IMR-90 (cell line): ENCODE data around the gene DCDC2B. TPM values are rescaled to one million over a fixed set of nuclear protein-coding genes. Genes with fewer than 3 reads are reported as not detected.

ENCODE experiments used
- ATAC-seq: fragments of 200-7000 bp; cut with Tn5 transposase; 2 replicates; pipeline ENCODE4 v1.9.1; 2020; ENCODE audit warnings: low read depth, mild to moderate bottlenecking, moderate library complexity
- BruUV-seq: library from RNA; stranded (reverse); fragments of 400-500 nt; replicated peaks from 2 replicates; lab custom pipeline; 2021; lab: Mats Ljungman, UMichigan
- CTCF ChIA-PET: fragments of 300-600 bp; formaldehyde crosslinking; extraction: SDS; loops from one replicate; lab custom pipeline; 2021; ENCODE audit warnings: antibody characterized with exemption; lab: Yijun Ruan, JAX
- POLR2A ChIA-PET: fragments of 300-600 bp; sonication (Branson Sonifier 250); formaldehyde crosslinking; loops from one replicate; lab custom pipeline; 2022; ENCODE audit warnings: antibody characterized with exemption; ENCODE audit not compliant: unreplicated experiment; lab: Charles Lee
- DNase-seq: peaks from one replicate; pipeline ENCODE4 v3.0.0; 2013
- H2AFZ ChIP-seq: replicated peaks from 2 replicates; pipeline ENCODE3; 2013; ENCODE audit warnings: low read length, mild to moderate bottlenecking; ENCODE audit not compliant: poor library complexity
- H2AK5ac ChIP-seq: 2 replicates; pipeline ENCODE4 v1.6.1; 2013; ENCODE audit warnings: low read depth, low read length, inconsistent platforms
- H2AK9ac ChIP-seq: replicated peaks from 2 replicates; pipeline ENCODE3; 2013; ENCODE audit warnings: mild to moderate bottlenecking, low read depth, low read length, moderate library complexity; ENCODE audit not compliant: poor library complexity
- H2BK120ac ChIP-seq: 2 replicates; pipeline ENCODE4 v1.6.1; 2013; ENCODE audit warnings: low read depth, low read length, inconsistent platforms
- H2BK15ac ChIP-seq: 3 replicates; pipeline ENCODE4 v1.6.1; 2013; ENCODE audit warnings: low read depth, low read length, inconsistent platforms
- H2BK20ac ChIP-seq: 2 replicates; pipeline ENCODE4 v1.6.1; 2013; ENCODE audit warnings: low read depth, mild to moderate bottlenecking, inconsistent platforms, low read length, moderate library complexity
- H2BK5ac ChIP-seq: 2 replicates; pipeline ENCODE4 v1.6.1; 2013; ENCODE audit warnings: mild to moderate bottlenecking, low read depth, low read length, inconsistent platforms; ENCODE audit not compliant: poor library complexity, severe bottlenecking
- H3K14ac ChIP-seq: replicated peaks from 2 replicates; pipeline ENCODE4 v1.6.1; 2013; ENCODE audit warnings: low read depth, low read length, inconsistent platforms
- H3K18ac ChIP-seq: 2 replicates; pipeline ENCODE4 v1.6.1; 2013; ENCODE audit warnings: low read depth, low read length, control low read depth
- H3K23ac ChIP-seq: 2 replicates; pipeline ENCODE4 v1.6.1; 2013; ENCODE audit warnings: low read depth, low read length, inconsistent platforms
- H3K27ac ChIP-seq: 2 replicates; pipeline ENCODE4 v1.5.1; 2013; ENCODE audit warnings: mild to moderate bottlenecking, control low read depth, low read length; ENCODE audit not compliant: insufficient read depth
- H3K27me3 ChIP-seq: 2 replicates; pipeline ENCODE4 v1.6.1; 2013; ENCODE audit warnings: low read length; ENCODE audit not compliant: control insufficient read depth, insufficient read depth
- H3K36me3 ChIP-seq: 2 replicates; pipeline ENCODE4 v1.6.1; 2013; ENCODE audit warnings: low read length, mixed read lengths; ENCODE audit not compliant: control insufficient read depth, insufficient read depth
- H3K4ac ChIP-seq: 2 replicates; pipeline ENCODE4 v1.6.1; 2013; ENCODE audit warnings: low read depth, low read length, inconsistent platforms
- H3K4me1 ChIP-seq: 2 replicates; pipeline ENCODE4 v1.6.1; 2013; ENCODE audit warnings: low read length, mixed read lengths; ENCODE audit not compliant: control insufficient read depth, insufficient read depth
- H3K4me2 ChIP-seq: 2 replicates; pipeline ENCODE4 v1.6.1; 2013; ENCODE audit warnings: low read depth, mild to moderate bottlenecking, control low read depth, low read length, moderate library complexity
- H3K4me3 ChIP-seq: 2 replicates; pipeline ENCODE4 v1.5.1; 2013; ENCODE audit warnings: low read depth, mild to moderate bottlenecking, control low read depth, low read length, moderate library complexity; ENCODE audit not compliant: insufficient read depth
- H3K56ac ChIP-seq: 2 replicates; pipeline ENCODE4 v1.6.1; 2013; ENCODE audit warnings: low read length, inconsistent platforms; ENCODE audit not compliant: insufficient read depth; ENCODE audit errors: extremely low read depth
- H3K79me1 ChIP-seq, 2 experiments: 2 replicates each; pipeline ENCODE4 v1.6.1; 2013; ENCODE audit warnings: low read length in 2 of 2, inconsistent platforms in 1 of 2, low read depth in 1 of 2
- H3K9ac ChIP-seq: 2 replicates; pipeline ENCODE4 v1.6.1; 2013; ENCODE audit warnings: low read depth, low read length, control low read depth
- H3K9me1 ChIP-seq: 2 replicates; pipeline ENCODE4 v1.6.1; 2013; ENCODE audit warnings: low read length, inconsistent platforms; ENCODE audit not compliant: insufficient read depth
- H3K9me3 ChIP-seq: 2 replicates; pipeline ENCODE4 v1.6.1; 2013; ENCODE audit warnings: low read length; ENCODE audit not compliant: control insufficient read depth, insufficient read depth
- H4K20me1 ChIP-seq: 2 replicates; pipeline ENCODE4 v1.6.1; 2013; ENCODE audit warnings: low read length, inconsistent platforms; ENCODE audit not compliant: insufficient read depth
- H4K5ac ChIP-seq: 2 replicates; pipeline ENCODE4 v1.6.1; 2013; ENCODE audit warnings: mild to moderate bottlenecking, low read depth, low read length, control low read depth
- H4K8ac ChIP-seq, 2 experiments: 2 replicates each; pipeline ENCODE4 v1.6.1; 2013; ENCODE audit warnings: low read depth in 2 of 2, low read length in 2 of 2, control low read depth in 1 of 2, inconsistent platforms in 1 of 2
- H4K91ac ChIP-seq: 2 replicates; pipeline ENCODE4 v1.6.1; 2013; ENCODE audit warnings: low read depth, low read length, inconsistent platforms; ENCODE audit not compliant: insufficient read depth
- BHLHE40 ChIP-seq: fragments of 150-350 bp; IDR thresholded peaks from 2 replicates; pipeline ENCODE4 v1.6.1; 2016; ENCODE audit warnings: mild to moderate bottlenecking, low read depth, low read length
- CEBPB ChIP-seq: IDR thresholded peaks from 2 replicates; pipeline ENCODE4 v1.6.1; 2012; ENCODE audit warnings: low read depth, low read length, improper control_type of control experiment
- CHD1 ChIP-seq: IDR thresholded peaks from 2 replicates; pipeline ENCODE4 v1.6.1; 2012; ENCODE audit warnings: low read depth, low read length, improper control_type of control experiment
- CTCF ChIP-seq: conservative IDR thresholded peaks from 2 replicates; pipeline ENCODE4 v1.5.1; 2012; ENCODE audit warnings: mild to moderate bottlenecking, low read depth, low read length, improper control_type of control experiment
- FOS ChIP-seq: fragments of 150-350 bp; IDR thresholded peaks from 2 replicates; pipeline ENCODE4 v1.6.1; 2016; ENCODE audit warnings: low read depth, low read length
- MAFK ChIP-seq: IDR thresholded peaks from 2 replicates; pipeline ENCODE4 v1.6.1; 2012; ENCODE audit warnings: low read depth, low read length, improper control_type of control experiment
- MAZ ChIP-seq: IDR thresholded peaks from 2 replicates; pipeline ENCODE4 v1.6.1; 2012; ENCODE audit warnings: low read depth, mild to moderate bottlenecking, low read length, improper control_type of control experiment, moderate library complexity, borderline replicate concordance
- MXI1 ChIP-seq: IDR thresholded peaks from 2 replicates; pipeline ENCODE4 v1.6.1; 2012; ENCODE audit warnings: low read depth, mild to moderate bottlenecking, low read length, moderate library complexity, borderline replicate concordance
- NFE2L2 ChIP-seq: fragments of 150-350 bp; IDR thresholded peaks from 2 replicates; pipeline ENCODE4 v1.6.1; 2016; ENCODE audit warnings: low read depth, mild to moderate bottlenecking, low read length
- POLR2A ChIP-seq: IDR thresholded peaks from 2 replicates; pipeline ENCODE4 v1.6.1; 2012; ENCODE audit warnings: mild to moderate bottlenecking, low read depth, low read length
- RAD21 ChIP-seq: IDR thresholded peaks from 2 replicates; pipeline ENCODE4 v1.6.1; 2012; ENCODE audit warnings: low read length, improper control_type of control experiment
- RCOR1 ChIP-seq: IDR thresholded peaks from 2 replicates; pipeline ENCODE4 v1.6.1; 2012; ENCODE audit warnings: mild to moderate bottlenecking, low read length, improper control_type of control experiment; ENCODE audit not compliant: insufficient replicate concordance
- RFX5 ChIP-seq: IDR thresholded peaks from 2 replicates; pipeline ENCODE4 v1.8.0; 2012; ENCODE audit warnings: low read depth, mild to moderate bottlenecking, low read length, moderate library complexity
- SMC3 ChIP-seq: fragments of 150-350 bp; IDR thresholded peaks from 2 replicates; pipeline ENCODE4 v1.6.1; 2016; ENCODE audit warnings: low read depth, mild to moderate bottlenecking, antibody characterized with exemption, low read length, moderate library complexity
- USF2 ChIP-seq: fragments of 150-350 bp; IDR thresholded peaks from 2 replicates; pipeline ENCODE4 v1.6.1; 2017; ENCODE audit warnings: mild to moderate bottlenecking, antibody characterized with exemption, low read length, low read depth
- WGBS, 2 experiments: methylation state at CpG; one replicate each; pipeline versions ENCODE4 v1.1.5 to v1.1.7; 2013; ENCODE audit warnings: missing lambda C conversion rate in 2 of 2; ENCODE audit not compliant: insufficient read length in 1 of 2; ENCODE audit errors: extremely low coverage in 2 of 2; 5-methylcytosine and 5-hydroxymethylcytosine counted together
- dilution Hi-C: fragments of 300-500 bp; cut with HindIII; formaldehyde crosslinking; loops from one replicate; pipeline ENCODE4 v1.14.3; 2018; ENCODE audit warnings: low sequenced_read_pairs; ENCODE audit not compliant: unreplicated experiment
- in situ Hi-C: fragments of 300-500 bp; cut with MboI; formaldehyde crosslinking; loops from 3 replicates; pipeline ENCODE4 v1.14.3; 2019; ENCODE audit warnings: low sequenced_read_pairs, inconsistent platforms, mixed read lengths
- intact Hi-C: fragments of 100-400 bp; cut with micrococcal nuclease; formaldehyde crosslinking; loops from 2 replicates; pipeline ENCODE4 v1.10.0; 2022
- polyA plus RNA-seq, 3 experiments: library from polyadenylated mRNA; depleted of rRNA; stranded (reverse); fragments of >200 nt; gene quantifications; 2 replicates each; pipeline ENCODE4 v1.2.3, GENCODE V29; 2012; ENCODE audit warnings: low replicate concordance in 1 of 3
- total RNA-seq: library from RNA; depleted of rRNA; stranded (reverse); fragments of >200 nt; gene quantifications from 2 replicates; pipeline ENCODE4 v1.2.3, GENCODE V29; 2012
- TF ChIP-seq, protein P1 (sequence below): fragments of 150-350 bp; IDR thresholded peaks from 2 replicates; pipeline ENCODE4 v1.6.1; 2016; ENCODE audit warnings: low read depth, mild to moderate bottlenecking, low read length, moderate library complexity, borderline replicate concordance

DCDC2B gene
- total and polyA plus RNA-seq, 2 of the 4 experiments (the other 2 are of a cell fraction): not detected

GRCh38 chr1:32172621-32173245 lies 36.2 kb upstream of the DCDC2B start:
- Histone ChIP-seq H2AFZ (no peak overlapping the region), H4K20me1 (no peaks in the 10 kb centered on the region; the same call in 1 of the 2 replicates), H3K27me3 (no peaks in the 10 kb centered on the region), H3K56ac (no peak overlapping the region), H4K8ac (no peak overlapping the region), H4K91ac (no peak overlapping the region), H3K14ac (no peak overlapping the region; the same call in 1 of the 2 replicates), H3K9ac (no peak overlapping the region), H2BK15ac (no peak overlapping the region), H2AK5ac (no peak overlapping the region), H2BK20ac (no peak overlapping the region), H4K5ac (no peak overlapping the region), H3K4ac (no peak overlapping the region), H3K23ac (no peak overlapping the region), H3K4me2 (no peak overlapping the region), H3K4me1 (no peaks in the 10 kb centered on the region; the same call in 1 of the 2 replicates), H3K36me3 (peaks cover 54% of the 10 kb centered on the region), H3K9me1 (peaks cover 13% of the 10 kb centered on the region), H3K79me1 (peaks cover 7 to 24% of the 10 kb centered on the region in 2 experiments), H3K27ac (no peak overlapping the region), H2BK5ac (no peak overlapping the region), H3K9me3 (no peaks in the 10 kb centered on the region), H3K4me3 (no peak overlapping the region), H3K18ac (no peak overlapping the region), H2BK120ac (no peak overlapping the region), H2AK9ac (no peak overlapping the region)
- dilution Hi-C loops (no loop called here), in situ Hi-C loops (no loop called here), intact Hi-C loops (no loop called here)
- POLR2A ChIA-PET: no interaction called here
- TF ChIP-seq, protein P1, sequence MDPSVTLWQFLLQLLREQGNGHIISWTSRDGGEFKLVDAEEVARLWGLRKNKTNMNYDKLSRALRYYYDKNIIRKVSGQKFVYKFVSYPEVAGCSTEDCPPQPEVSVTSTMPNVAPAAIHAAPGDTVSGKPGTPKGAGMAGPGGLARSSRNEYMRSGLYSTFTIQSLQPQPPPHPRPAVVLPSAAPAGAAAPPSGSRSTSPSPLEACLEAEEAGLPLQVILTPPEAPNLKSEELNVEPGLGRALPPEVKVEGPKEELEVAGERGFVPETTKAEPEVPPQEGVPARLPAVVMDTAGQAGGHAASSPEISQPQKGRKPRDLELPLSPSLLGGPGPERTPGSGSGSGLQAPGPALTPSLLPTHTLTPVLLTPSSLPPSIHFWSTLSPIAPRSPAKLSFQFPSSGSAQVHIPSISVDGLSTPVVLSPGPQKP: no peak
- TF ChIP-seq NFE2L2 (no peak), MXI1 (no peak), BHLHE40 (no peak), MAFK (no peak), RCOR1 (no peak), RAD21 (no peak), USF2 (no peak), POLR2A (no peak), SMC3 (no peak), CTCF (no peak), FOS (no peak), CEBPB (no peak), CHD1 (no peak), MAZ (no peak), RFX5 (no peak)
- no TSS peak for BruUV-seq
- CTCF ChIA-PET: no interaction called here
- WGBS, 2 experiments: no CpG with 5 or more reads among the region's 1 CpG
- DNase-seq: peak; percentile 35
- ATAC-seq: peak; percentile 56
